Spleen (tissue), 11 donors: Measurements from ENCODE around the gene GATD1. TPM values are rescaled to one million over a fixed set of nuclear protein-coding genes. Genes with fewer than 3 reads are reported as not detected.

Experiments used
- DNase-seq: peaks from one replicate; pipeline ENCODE4 v3.0.0-alpha.2; 2020
- H3K27ac ChIP-seq, 8 donors: fragments of 200-600 bp; sonication (generic) in 7 of 8; 1 replicate in 4 of 8; 2 replicates in 4 of 8; pipeline versions ENCODE4 v1.5.0 to v1.8.0; 2016 to 2021; ENCODE audit warnings: inconsistent platforms in 4 of 8, mild to moderate bottlenecking in 4 of 8, moderate library complexity in 1 of 8
- H3K27me3 ChIP-seq, 7 donors: fragments of 200-600 bp; sonication (generic) in 6 of 7; replicated peaks in 1 of 7; 1 replicate in 4 of 7; 2 replicates in 3 of 7; pipeline versions ENCODE4 v1.5.0 to v1.8.0; 2016 to 2021; ENCODE audit warnings: inconsistent platforms in 3 of 7, mild to moderate bottlenecking in 1 of 7
- H3K36me3 ChIP-seq, 6 donors: fragments of 200-600 bp; sonication (generic) in 5 of 6; 1 replicate in 4 of 6; 2 replicates in 2 of 6; pipeline versions ENCODE4 v1.5.0 to v1.8.0; 2016 to 2021; ENCODE audit warnings: inconsistent platforms in 2 of 6
- H3K4me1 ChIP-seq, 6 donors: fragments of 200-600 bp; sonication (generic) in 5 of 6; 1 replicate in 3 of 6; 2 replicates in 3 of 6; pipeline versions ENCODE4 v1.5.0 to v1.8.0; 2016 to 2021; ENCODE audit warnings: inconsistent platforms in 3 of 6
- H3K4me3 ChIP-seq, 8 donors: fragments of 200-600 bp; sonication (generic) in 7 of 8; 1 replicate in 4 of 8; 2 replicates in 4 of 8; pipeline versions ENCODE4 v1.5.0 to v1.8.0; 2016 to 2021; ENCODE audit warnings: inconsistent platforms in 4 of 8, mild to moderate bottlenecking in 4 of 8, moderate library complexity in 2 of 8
- H3K9me3 ChIP-seq, 8 donors: fragments of 200-600 bp; sonication (generic) in 7 of 8; 1 replicate in 4 of 8; 2 replicates in 4 of 8; pipeline versions ENCODE4 v1.5.0 to v1.8.0; 2016 to 2021; ENCODE audit warnings: inconsistent platforms in 4 of 8
- POLR2A ChIP-seq, 3 donors: fragments of 450-650 bp; IDR thresholded peaks; one replicate each; pipeline ENCODE4 v1.5.1; 2017; ENCODE audit warnings: antibody characterized with exemption in 3 of 3, mild to moderate bottlenecking in 1 of 3
- POLR2AphosphoS5 ChIP-seq, 3 donors: sonication (generic); formaldehyde crosslinking; IDR thresholded peaks; one replicate each; pipeline ENCODE4 v1.5.1; 2017; ENCODE audit warnings: antibody characterized with exemption in 3 of 3
- whole genome bisulfite sequencing, 5 donors: extraction: QIAGEN DNeasy Blood & Tissue Kit in 3 of 5; methylation state at CpG; one replicate each; pipeline versions ENCODE4 v1.1.5 to v1.1.7; 2013 to 2018; 5-methylcytosine and 5-hydroxymethylcytosine counted together
- intact Hi-C: fragments of 100-400 bp; cut with DNase I; formaldehyde crosslinking; loops from one replicate; pipeline ENCODE4 v1.15.0; 2023; ENCODE audit warnings: low total_unique reads
- polyA plus RNA-seq, 3 donors: library from polyadenylated mRNA; stranded (reverse); fragments of 200-250 nt; gene quantifications; one replicate each; pipeline ENCODE4 v1.2.1, GENCODE V29; 2013
- total RNA-seq, 7 donors: library from RNA; depleted of rRNA in 3 of 7; stranded (reverse); fragments of >200 nt in 3 of 7; fragmentation: NEBNext Ultra II Directional in 4 of 7; extraction: Animal tissue kit (Norgen Biotek cat#: 25700) in 4 of 7; gene quantifications; one replicate each; pipeline versions ENCODE4 v1.1.0 to v1.2.1, GENCODE V29; 2016 to 2021
- TF ChIP-seq, protein P1 (sequence below), 11 experiments: fragments of 200-600 bp in 7 of 11; fragments of 450-650 bp in 4 of 11; sonication (generic) in 4 of 11; IDR thresholded peaks in 8 of 11; conservative IDR thresholded peaks in 3 of 11; 1 replicate in 7 of 11; 2 replicates in 4 of 11; pipeline versions ENCODE4 v1.4.0 to v1.8.0; 2016 to 2021; ENCODE audit warnings: antibody characterized with exemption in 11 of 11, inconsistent platforms in 4 of 11, mild to moderate bottlenecking in 1 of 11
- donor health status: healthy with polysubstance abuse.
- donor health status: DM: no; HTN: no; CAD: no; lungs with moderate emphysema.
- donor health status: DM: no; HTN: no; CAD: no.
- donor health status: Bipolar disorder and iron deficiency.
- donor health status: healthy.
- donor health status: DM: no; HTN: no; CAD: no.
- donor health status: DM: yes; HTN: yes; CAD: no.

Gene GATD1
- total and polyA plus RNA-seq, 10 donors: 13.9 to 56.4 (median 35.9) TPM

- H3K27ac ChIP-seq: no peak overlapping the region
- WGBS, 5 donors: 85 to 95% (median 87%) methylated on average over 5 of the region's 5 CpGs
- H3K27me3 ChIP-seq: no peaks in the 10 kb centered on the region
- H3K9me3 ChIP-seq: no peaks in the 10 kb centered on the region
- intact Hi-C loops: no loop called here
- H3K4me3 ChIP-seq: no peak overlapping the region
- no peak for DNase-seq
- H3K4me1 ChIP-seq: peaks cover 12 to 50% (median 37%) of the 10 kb centered on the region in 6 donors
- TF ChIP-seq, protein P1, sequence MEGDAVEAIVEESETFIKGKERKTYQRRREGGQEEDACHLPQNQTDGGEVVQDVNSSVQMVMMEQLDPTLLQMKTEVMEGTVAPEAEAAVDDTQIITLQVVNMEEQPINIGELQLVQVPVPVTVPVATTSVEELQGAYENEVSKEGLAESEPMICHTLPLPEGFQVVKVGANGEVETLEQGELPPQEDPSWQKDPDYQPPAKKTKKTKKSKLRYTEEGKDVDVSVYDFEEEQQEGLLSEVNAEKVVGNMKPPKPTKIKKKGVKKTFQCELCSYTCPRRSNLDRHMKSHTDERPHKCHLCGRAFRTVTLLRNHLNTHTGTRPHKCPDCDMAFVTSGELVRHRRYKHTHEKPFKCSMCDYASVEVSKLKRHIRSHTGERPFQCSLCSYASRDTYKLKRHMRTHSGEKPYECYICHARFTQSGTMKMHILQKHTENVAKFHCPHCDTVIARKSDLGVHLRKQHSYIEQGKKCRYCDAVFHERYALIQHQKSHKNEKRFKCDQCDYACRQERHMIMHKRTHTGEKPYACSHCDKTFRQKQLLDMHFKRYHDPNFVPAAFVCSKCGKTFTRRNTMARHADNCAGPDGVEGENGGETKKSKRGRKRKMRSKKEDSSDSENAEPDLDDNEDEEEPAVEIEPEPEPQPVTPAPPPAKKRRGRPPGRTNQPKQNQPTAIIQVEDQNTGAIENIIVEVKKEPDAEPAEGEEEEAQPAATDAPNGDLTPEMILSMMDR (IDR thresholded peaks at IDR 0.05 in 8 of 11, conservative IDR thresholded peaks at IDR 0.05 in 3 of 11): no peak
- TF ChIP-seq POLR2AphosphoS5 (IDR thresholded peaks at IDR 0.05): no peak
- TF ChIP-seq POLR2A (IDR thresholded peaks at IDR 0.05): no peak
- peaks cover 0 to 65% (median 42%) of the 10 kb centered on the region in 6 donors for H3K36me3 ChIP-seq
Measured at GRCh38 chr11:773425-773824, 3.9 kb downstream of the GATD1 start.

DNA sequence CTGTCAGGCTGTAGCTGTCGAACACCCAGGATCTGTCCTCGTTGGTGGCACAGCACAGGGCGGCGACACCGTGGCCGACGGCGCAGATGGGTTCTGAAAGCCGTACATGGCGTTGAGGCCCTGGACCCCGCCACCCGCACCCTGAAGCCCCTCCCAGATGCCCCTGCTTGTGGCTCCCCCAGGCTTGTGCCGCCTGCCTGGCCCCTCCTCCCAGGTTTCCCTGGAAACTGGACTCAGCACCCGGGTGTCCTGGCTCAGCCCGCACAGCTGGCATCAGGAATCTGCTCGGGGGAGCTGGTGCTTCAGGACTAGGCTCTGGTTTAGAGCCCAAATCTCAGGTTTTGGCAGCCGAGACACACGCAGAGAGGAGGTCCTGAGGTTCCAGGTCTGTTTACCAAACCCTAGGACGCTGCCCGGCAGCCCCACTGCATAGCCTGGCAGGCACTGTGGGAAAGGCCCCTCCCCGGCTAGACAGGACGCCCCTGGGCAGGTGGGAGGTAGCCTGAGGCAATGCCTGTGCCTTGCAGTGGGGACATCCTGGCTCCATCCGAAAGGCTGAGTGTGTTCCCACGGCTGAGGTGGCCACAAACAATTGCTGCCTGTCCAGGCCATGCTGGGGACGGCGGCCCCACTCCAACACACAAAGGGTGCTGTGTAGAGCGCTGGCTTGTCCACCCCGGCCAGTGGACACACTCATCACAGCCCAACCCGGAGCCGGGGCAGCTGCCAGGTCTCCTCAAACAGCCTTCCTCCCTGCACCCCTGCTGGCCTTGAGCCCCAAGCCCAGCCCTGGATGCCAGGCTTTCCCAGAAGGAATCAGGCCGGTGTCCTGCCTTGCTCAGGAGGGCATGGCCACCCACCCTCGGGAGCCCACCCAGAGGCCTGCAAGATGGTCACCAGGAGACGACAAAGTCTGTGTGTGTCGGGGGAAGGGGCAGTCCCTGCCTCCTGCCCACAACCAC lies 4.6 kb downstream of the GATD1 start:
- Histone ChIP-seq H3K36me3 (peaks cover 0 to 72% (median 42%) of the 10 kb centered on the region in 6 donors), H3K4me3 (no peak overlapping the region), H3K27me3 (no peaks in the 10 kb centered on the region), H3K27ac (no peak overlapping the region), H3K9me3 (no peaks in the 10 kb centered on the region), H3K4me1 (peaks cover 10 to 43% (median 30%) of the 10 kb centered on the region in 6 donors)
- 83 to 91% (median 90%) methylated on average over 3 to 34 of the region's 34 CpGs for WGBS, 5 donors
- no peak for DNase-seq
- intact Hi-C loops: no loop called here
- no peak for TF ChIP-seq POLR2AphosphoS5 (IDR thresholded peaks at IDR 0.05)
- TF ChIP-seq, protein P1 (IDR thresholded peaks at IDR 0.05 in 8 of 11, conservative IDR thresholded peaks at IDR 0.05 in 3 of 11): no peak
- TF ChIP-seq POLR2A (IDR thresholded peaks at IDR 0.05): no peak

- TF ChIP-seq, protein P1 (IDR thresholded peaks at IDR 0.05 in 8 of 11, conservative IDR thresholded peaks at IDR 0.05 in 3 of 11): no peak
- TF ChIP-seq POLR2A (IDR thresholded peaks at IDR 0.05): no peak
- TF ChIP-seq POLR2AphosphoS5 (IDR thresholded peaks at IDR 0.05): no peak
- Histone ChIP-seq H3K27me3 (no peaks in the 10 kb centered on the region), H3K4me3 (no peak overlapping the region), H3K4me1 (peaks cover 9 to 39% (median 28%) of the 10 kb centered on the region in 6 donors), H3K27ac (no peak overlapping the region), H3K9me3 (no peaks in the 10 kb centered on the region), H3K36me3 (peaks cover 0 to 82% (median 46%) of the 10 kb centered on the region in 6 donors)
- no peak for DNase-seq
- WGBS, 5 donors: 85 to 94% (median 91%) methylated on average over 8 to 15 of the region's 15 CpGs
- intact Hi-C loops: no loop called here
Measured at GRCh38 chr11:771617-772204, 5.6 kb downstream of the GATD1 start.
